Neural cell (in vitro differentiated cells): ENCODE data around the gene TENM3. TPM values are rescaled to one million over a fixed set of nuclear protein-coding genes. Genes with fewer than 3 reads are reported as not detected.

ENCODE experiments used
- H2AFZ ChIP-seq: fragments of 200-600, 300-800 bp; sonication (generic), shearing (Covaris generic); 2 replicates; pipeline ENCODE4 v1.6.0; 2014; ENCODE audit warnings: low read depth, mild to moderate bottlenecking, antibody characterized with exemption, low read length, moderate library complexity
- H3F3A ChIP-seq: fragments of 200-600 bp; shearing (Covaris generic); 2 replicates; pipeline ENCODE4 v1.6.1; 2016; ENCODE audit warnings: mild to moderate bottlenecking, moderate library complexity, mixed read lengths, antibody characterized with exemption, low read length; ENCODE audit not compliant: insufficient read depth, poor library complexity, severe bottlenecking
- H3K27ac ChIP-seq: fragments of 200-600, 300-800 bp; sonication (generic), shearing (Covaris generic); 2 replicates; pipeline ENCODE4 v1.5.1; 2014; ENCODE audit warnings: mild to moderate bottlenecking, low read length, moderate library complexity
- H3K27me3 ChIP-seq: fragments of 300-800, 200-600 bp; sonication (generic), shearing (Covaris generic); 2 replicates; pipeline ENCODE4 v1.6.0; 2014; ENCODE audit warnings: mild to moderate bottlenecking, low read depth, low read length, moderate library complexity; ENCODE audit not compliant: insufficient read depth
- H3K36me3 ChIP-seq: fragments of 300-800, 200-600 bp; sonication (generic), shearing (Covaris generic); 2 replicates; pipeline ENCODE4 v1.5.1; 2014; ENCODE audit warnings: mild to moderate bottlenecking, antibody characterized with exemption, low read length, moderate library complexity; ENCODE audit not compliant: insufficient read depth
- H3K4me2 ChIP-seq: fragments of 300-800, 200-600 bp; sonication (generic), shearing (Covaris generic); 2 replicates; pipeline ENCODE4 v1.6.0; 2014; ENCODE audit warnings: mild to moderate bottlenecking, low read length
- H3K4me3 ChIP-seq: fragments of 300-800, 200-600 bp; sonication (generic), shearing (Covaris generic); 2 replicates; pipeline ENCODE4 v1.5.1; 2014; ENCODE audit warnings: mild to moderate bottlenecking, low read length, moderate library complexity
- H3K79me2 ChIP-seq: fragments of 200-600 bp; shearing (Covaris generic); replicated peaks from 2 replicates; pipeline ENCODE4 v1.6.0; 2014; ENCODE audit warnings: mild to moderate bottlenecking, low read length, moderate library complexity; ENCODE audit not compliant: insufficient read depth
- H3K9ac ChIP-seq: fragments of 300-800, 200-600 bp; sonication (generic), shearing (Covaris generic); 2 replicates; pipeline ENCODE4 v1.6.1; 2016; ENCODE audit warnings: mild to moderate bottlenecking, low read length, mixed read lengths
- H3K9me2 ChIP-seq: fragments of 200-600 bp; shearing (Covaris generic); 2 replicates; pipeline ENCODE4 v1.6.1; 2016; ENCODE audit warnings: mild to moderate bottlenecking, low read length, mixed read lengths; ENCODE audit not compliant: insufficient read depth
- H3K9me3 ChIP-seq: fragments of 200-600, 300-800 bp; sonication (generic), shearing (Covaris generic); 2 replicates; pipeline ENCODE4 v1.6.1; 2016; ENCODE audit warnings: mild to moderate bottlenecking, mixed run types, low read length, moderate library complexity, mixed read lengths
- H4K20me1 ChIP-seq: fragments of 200-600 bp; shearing (Covaris generic); 2 replicates; pipeline ENCODE4 v1.6.1; 2016; ENCODE audit warnings: mild to moderate bottlenecking, mixed run types; ENCODE audit not compliant: insufficient read depth
- EP300 ChIP-seq: fragments of 450-650 bp; conservative IDR thresholded peaks from 2 replicates; pipeline ENCODE4 v1.6.1; 2014; ENCODE audit warnings: antibody characterized with exemption, mild to moderate bottlenecking, moderate library complexity; ENCODE audit not compliant: poor library complexity, severe bottlenecking
- EZH2 ChIP-seq: fragments of 200-600, 300-800 bp; shearing (Covaris generic), sonication (generic); IDR thresholded peaks from 2 replicates; pipeline ENCODE4 v1.6.1; 2014; ENCODE audit warnings: antibody characterized with exemption, low read length, borderline replicate concordance, mild to moderate bottlenecking; ENCODE audit not compliant: insufficient read depth, poor library complexity, severe bottlenecking
- MXI1 ChIP-seq: fragments of 450-650 bp; conservative IDR thresholded peaks from 2 replicates; pipeline ENCODE4 v1.6.1; 2014; ENCODE audit warnings: antibody characterized with exemption, mild to moderate bottlenecking; ENCODE audit not compliant: poor library complexity, severe bottlenecking
- POLR2AphosphoS5 ChIP-seq: IDR thresholded peaks from 2 replicates; pipeline ENCODE4 v1.6.1; 2012
- RAD21 ChIP-seq: fragments of 450-650 bp; conservative IDR thresholded peaks from 2 replicates; pipeline ENCODE4 v1.6.1; 2014; ENCODE audit warnings: antibody characterized with exemption, mild to moderate bottlenecking, moderate library complexity
- SMC3 ChIP-seq: fragments of 450-650 bp; conservative IDR thresholded peaks from 2 replicates; pipeline ENCODE4 v1.6.1; 2014; ENCODE audit warnings: antibody characterized with exemption, mild to moderate bottlenecking, moderate library complexity; ENCODE audit not compliant: poor library complexity
- TAF1 ChIP-seq: IDR thresholded peaks from 2 replicates; pipeline ENCODE4 v1.6.1; 2012; ENCODE audit warnings: low read depth
- polyA plus RNA-seq: library from polyadenylated mRNA; depleted of rRNA; stranded (reverse); fragments of >200 nt; gene quantifications from 2 replicates; pipeline ENCODE4 v1.2.3, GENCODE V29; 2014
- TF ChIP-seq, protein P1 (sequence below): fragments of 450-650 bp; IDR thresholded peaks from 2 replicates; pipeline ENCODE4 v1.5.1; 2014; ENCODE audit warnings: antibody characterized with exemption, mild to moderate bottlenecking, moderate library complexity; ENCODE audit not compliant: poor library complexity, severe bottlenecking
- TF ChIP-seq, protein P2 (sequence below): IDR thresholded peaks from 2 replicates; pipeline ENCODE4 v1.6.1; 2012; ENCODE audit warnings: borderline replicate concordance

The TENM3 gene
- polyA plus RNA-seq, 1 donor from 2014 or later, result 7.3 TPM

DNA sequence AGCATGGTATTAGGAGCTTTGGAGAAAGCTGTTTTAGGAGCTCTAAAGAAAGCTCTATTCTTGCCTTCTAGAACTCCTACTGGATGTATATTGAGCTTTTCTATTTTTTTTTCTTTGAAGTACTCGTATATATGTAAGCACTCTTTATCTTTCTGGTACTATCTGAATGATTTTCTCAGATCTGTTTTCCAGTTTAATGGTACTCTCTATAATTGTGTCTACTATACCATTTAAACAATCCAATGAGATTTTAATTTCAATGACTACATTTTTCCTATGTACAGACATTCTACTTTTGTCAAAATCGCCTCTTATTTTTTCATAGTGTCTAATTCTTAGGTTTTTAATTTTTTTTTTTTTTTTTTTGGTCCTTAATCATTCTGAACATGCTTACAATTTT, 345.9 kb downstream of the TENM3 start:
- Histone ChIP-seq H3K27ac (no peak overlapping the region), H3K4me2 (no peak overlapping the region), H3K9ac (no peak overlapping the region), H2AFZ (no peak overlapping the region), H3K27me3 (no peaks in the 10 kb centered on the region), H3K36me3 (no peaks in the 10 kb centered on the region), H3K9me3 (no peaks in the 10 kb centered on the region), H3K9me2 (no peaks in the 10 kb centered on the region), H3K4me3 (no peak overlapping the region), H3K79me2 (no peaks in the 10 kb centered on the region), H4K20me1 (no peaks in the 10 kb centered on the region), H3F3A (no peaks in the 10 kb centered on the region)
- TF ChIP-seq, protein P1, sequence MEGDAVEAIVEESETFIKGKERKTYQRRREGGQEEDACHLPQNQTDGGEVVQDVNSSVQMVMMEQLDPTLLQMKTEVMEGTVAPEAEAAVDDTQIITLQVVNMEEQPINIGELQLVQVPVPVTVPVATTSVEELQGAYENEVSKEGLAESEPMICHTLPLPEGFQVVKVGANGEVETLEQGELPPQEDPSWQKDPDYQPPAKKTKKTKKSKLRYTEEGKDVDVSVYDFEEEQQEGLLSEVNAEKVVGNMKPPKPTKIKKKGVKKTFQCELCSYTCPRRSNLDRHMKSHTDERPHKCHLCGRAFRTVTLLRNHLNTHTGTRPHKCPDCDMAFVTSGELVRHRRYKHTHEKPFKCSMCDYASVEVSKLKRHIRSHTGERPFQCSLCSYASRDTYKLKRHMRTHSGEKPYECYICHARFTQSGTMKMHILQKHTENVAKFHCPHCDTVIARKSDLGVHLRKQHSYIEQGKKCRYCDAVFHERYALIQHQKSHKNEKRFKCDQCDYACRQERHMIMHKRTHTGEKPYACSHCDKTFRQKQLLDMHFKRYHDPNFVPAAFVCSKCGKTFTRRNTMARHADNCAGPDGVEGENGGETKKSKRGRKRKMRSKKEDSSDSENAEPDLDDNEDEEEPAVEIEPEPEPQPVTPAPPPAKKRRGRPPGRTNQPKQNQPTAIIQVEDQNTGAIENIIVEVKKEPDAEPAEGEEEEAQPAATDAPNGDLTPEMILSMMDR, result no peak
- TF ChIP-seq TAF1, result no peak
- no peak for TF ChIP-seq RAD21
- TF ChIP-seq POLR2AphosphoS5, result no peak
- no peak for TF ChIP-seq SMC3
- no peak for TF ChIP-seq MXI1
- TF ChIP-seq EZH2, result no peak
- TF ChIP-seq, protein P2, sequence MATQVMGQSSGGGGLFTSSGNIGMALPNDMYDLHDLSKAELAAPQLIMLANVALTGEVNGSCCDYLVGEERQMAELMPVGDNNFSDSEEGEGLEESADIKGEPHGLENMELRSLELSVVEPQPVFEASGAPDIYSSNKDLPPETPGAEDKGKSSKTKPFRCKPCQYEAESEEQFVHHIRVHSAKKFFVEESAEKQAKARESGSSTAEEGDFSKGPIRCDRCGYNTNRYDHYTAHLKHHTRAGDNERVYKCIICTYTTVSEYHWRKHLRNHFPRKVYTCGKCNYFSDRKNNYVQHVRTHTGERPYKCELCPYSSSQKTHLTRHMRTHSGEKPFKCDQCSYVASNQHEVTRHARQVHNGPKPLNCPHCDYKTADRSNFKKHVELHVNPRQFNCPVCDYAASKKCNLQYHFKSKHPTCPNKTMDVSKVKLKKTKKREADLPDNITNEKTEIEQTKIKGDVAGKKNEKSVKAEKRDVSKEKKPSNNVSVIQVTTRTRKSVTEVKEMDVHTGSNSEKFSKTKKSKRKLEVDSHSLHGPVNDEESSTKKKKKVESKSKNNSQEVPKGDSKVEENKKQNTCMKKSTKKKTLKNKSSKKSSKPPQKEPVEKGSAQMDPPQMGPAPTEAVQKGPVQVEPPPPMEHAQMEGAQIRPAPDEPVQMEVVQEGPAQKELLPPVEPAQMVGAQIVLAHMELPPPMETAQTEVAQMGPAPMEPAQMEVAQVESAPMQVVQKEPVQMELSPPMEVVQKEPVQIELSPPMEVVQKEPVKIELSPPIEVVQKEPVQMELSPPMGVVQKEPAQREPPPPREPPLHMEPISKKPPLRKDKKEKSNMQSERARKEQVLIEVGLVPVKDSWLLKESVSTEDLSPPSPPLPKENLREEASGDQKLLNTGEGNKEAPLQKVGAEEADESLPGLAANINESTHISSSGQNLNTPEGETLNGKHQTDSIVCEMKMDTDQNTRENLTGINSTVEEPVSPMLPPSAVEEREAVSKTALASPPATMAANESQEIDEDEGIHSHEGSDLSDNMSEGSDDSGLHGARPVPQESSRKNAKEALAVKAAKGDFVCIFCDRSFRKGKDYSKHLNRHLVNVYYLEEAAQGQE, result no peak

DNA sequence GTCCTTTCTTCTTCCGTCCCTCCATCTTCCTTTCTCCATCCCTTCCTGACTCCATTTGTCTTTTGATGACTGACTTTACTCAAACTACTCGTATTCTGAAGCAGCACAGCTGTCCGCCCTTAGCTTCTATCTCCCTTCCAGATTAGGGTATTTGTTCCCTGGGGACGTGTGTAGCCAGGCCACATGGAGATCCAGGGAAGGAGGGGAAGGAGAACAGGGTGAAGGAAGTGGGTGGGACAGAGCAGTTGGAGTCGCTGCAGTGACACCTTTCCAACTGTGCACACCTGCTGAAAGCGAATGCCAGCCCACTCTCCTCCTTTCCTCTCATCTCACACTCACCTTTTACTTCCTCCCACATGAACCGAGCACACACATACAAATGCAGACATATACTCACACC, 350.2 kb downstream of the TENM3 start:
- Histone ChIP-seq H3K4me3 (no peak overlapping the region), H3K27ac (no peak overlapping the region), H3K9me2 (no peaks in the 10 kb centered on the region), H3K79me2 (no peaks in the 10 kb centered on the region), H2AFZ (no peak overlapping the region), H3K9ac (no peak overlapping the region), H3K4me2 (no peak overlapping the region), H3K36me3 (no peaks in the 10 kb centered on the region), H3K9me3 (no peaks in the 10 kb centered on the region), H3F3A (no peaks in the 10 kb centered on the region), H4K20me1 (no peaks in the 10 kb centered on the region), H3K27me3 (no peaks in the 10 kb centered on the region)
- TF ChIP-seq EZH2 (no peak), EP300 (no peak), RAD21 (no peak), SMC3 (no peak), MXI1 (no peak), TAF1 (no peak), POLR2AphosphoS5 (no peak)
- TF ChIP-seq, protein P1, result no peak
- TF ChIP-seq, protein P2, result no peak
